CD4-positive, CD25-positive, alpha-beta regulatory T cell (primary cell): ENCODE data around the gene LMNTD1. TPM values are rescaled to one million over a fixed set of nuclear protein-coding genes. Genes with fewer than 3 reads are reported as not detected.

Experiments used
- ATAC-seq, 2 donors: fragments of 150-1000 bp; cut with Tn5 transposase; one replicate each; pipeline ENCODE4 v1.10.0; 2021; ENCODE audit warnings: low read depth in 2 of 2, moderate number of reproducible peaks in 2 of 2, moderate library complexity in 1 of 2
- DNase-seq, 3 donors: peaks; one replicate each; pipeline versions ENCODE4 v3.0.0 to v3.0.0-alpha.2; 2012 to 2022; ENCODE audit warnings: mixed read lengths in 1 of 3
- H3K27ac ChIP-seq: one replicate; pipeline ENCODE4 v1.7.0; 2013; ENCODE audit warnings: mild to moderate bottlenecking, low read length; ENCODE audit not compliant: insufficient read depth, poor library complexity, severe bottlenecking
- H3K27me3 ChIP-seq: one replicate; pipeline ENCODE4 v1.7.0; 2013; ENCODE audit warnings: low read length; ENCODE audit not compliant: control insufficient read depth, insufficient read depth
- H3K36me3 ChIP-seq: one replicate; pipeline ENCODE4 v1.7.0; 2013; ENCODE audit warnings: mild to moderate bottlenecking, low read length, moderate library complexity; ENCODE audit not compliant: control insufficient read depth, insufficient read depth
- H3K4me1 ChIP-seq: 2 replicates; pipeline ENCODE4 v1.7.0; 2013; ENCODE audit warnings: mild to moderate bottlenecking, low read length; ENCODE audit not compliant: insufficient read depth, control insufficient read depth, poor library complexity, severe bottlenecking
- H3K4me3 ChIP-seq: one replicate; pipeline ENCODE4 v1.7.0; 2013; ENCODE audit warnings: low read depth, mild to moderate bottlenecking, low read length, moderate library complexity
- H3K9me3 ChIP-seq, 2 experiments: 1 replicate in 1 of 2; 2 replicates in 1 of 2; pipeline ENCODE4 v1.7.0; 2013; ENCODE audit warnings: low read length in 2 of 2, mild to moderate bottlenecking in 1 of 2, moderate library complexity in 1 of 2; ENCODE audit not compliant: control insufficient read depth in 2 of 2
- H3K27ac Mint-ChIP-seq, 3 donors: one replicate each; pipeline ENCODE4 v1.8.0; 2020 to 2022; ENCODE audit warnings: mild to moderate bottlenecking in 3 of 3, mixed read lengths in 3 of 3, moderate library complexity in 2 of 3
- H3K27me3 Mint-ChIP-seq: one replicate; pipeline ENCODE4 v1.8.0; 2022; ENCODE audit warnings: mild to moderate bottlenecking, mixed read lengths
- H3K36me3 Mint-ChIP-seq: one replicate; pipeline ENCODE4 v1.8.0; 2020; ENCODE audit warnings: mixed read lengths
- H3K4me1 Mint-ChIP-seq, 4 donors: one replicate each; pipeline ENCODE4 v1.8.0; 2020 to 2022; ENCODE audit warnings: mixed read lengths in 4 of 4, mild to moderate bottlenecking in 1 of 4
- H3K4me3 Mint-ChIP-seq, 4 donors: one replicate each; pipeline ENCODE4 v1.8.0; 2020 to 2022; ENCODE audit warnings: mild to moderate bottlenecking in 4 of 4, mixed read lengths in 4 of 4, moderate library complexity in 3 of 4
- H3K9me3 Mint-ChIP-seq, 7 donors: one replicate each; pipeline ENCODE4 v1.8.0; 2020 to 2022; ENCODE audit warnings: mixed read lengths in 7 of 7, mild to moderate bottlenecking in 3 of 7, moderate library complexity in 2 of 7
- polyA plus RNA-seq, 4 donors: library from polyadenylated mRNA; unstranded; fragments of 300-500 nt; fragmentation: Illumina TruSeq; gene quantifications; one replicate each; pipeline ENCODE4 v1.2.3, GENCODE V29; 2021
- total RNA-seq: library from RNA; stranded (reverse); gene quantifications from one replicate; pipeline ENCODE4 v1.2.3, GENCODE V29; 2022

LMNTD1 gene
- total and polyA plus RNA-seq, 5 donors from 2014 or later: not detected

DNA sequence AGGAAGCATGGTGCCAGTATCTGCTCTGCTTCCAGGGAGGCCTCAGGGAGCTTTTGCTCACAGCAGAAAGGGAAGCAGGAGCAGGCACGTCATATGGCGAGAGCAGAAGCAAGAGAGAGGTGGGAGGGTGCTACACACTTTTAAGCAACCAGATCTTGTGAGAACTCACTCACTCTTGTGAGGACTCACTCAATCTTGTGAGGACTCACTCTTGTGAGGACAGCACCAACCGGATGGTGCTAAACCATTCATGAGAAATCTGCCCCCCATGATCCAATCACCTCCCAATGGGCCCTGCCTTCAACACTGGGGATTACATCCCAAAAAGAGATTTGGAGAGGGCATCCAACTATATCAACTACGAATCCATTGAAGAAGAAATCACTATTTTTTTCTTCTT is 34.3 kb upstream of the LMNTD1 start:
- no peaks in the 10 kb centered on the region for H3K9me3 ChIP-seq
- Mint-ChIP-seq H3K4me3 (no peak overlapping the region), H3K27me3 (peaks cover 5% of the 10 kb centered on the region), H3K4me1 (peaks cover 0 to 13% (median 4%) of the 10 kb centered on the region in 4 donors), H3K36me3 (no peaks in the 10 kb centered on the region), H3K27ac (no peak overlapping the region), H3K9me3 (peaks cover 0 to 13% (median 5%) of the 10 kb centered on the region in 7 donors)
- no peak overlapping the region for H3K27ac ChIP-seq
- DNase-seq (no peak), ATAC-seq (no peak)
- no peaks in the 10 kb centered on the region for H3K36me3 ChIP-seq
- no peak overlapping the region for H3K4me3 ChIP-seq
- H3K27me3 ChIP-seq: no peaks in the 10 kb centered on the region
- no peaks in the 10 kb centered on the region for H3K4me1 ChIP-seq

DNA sequence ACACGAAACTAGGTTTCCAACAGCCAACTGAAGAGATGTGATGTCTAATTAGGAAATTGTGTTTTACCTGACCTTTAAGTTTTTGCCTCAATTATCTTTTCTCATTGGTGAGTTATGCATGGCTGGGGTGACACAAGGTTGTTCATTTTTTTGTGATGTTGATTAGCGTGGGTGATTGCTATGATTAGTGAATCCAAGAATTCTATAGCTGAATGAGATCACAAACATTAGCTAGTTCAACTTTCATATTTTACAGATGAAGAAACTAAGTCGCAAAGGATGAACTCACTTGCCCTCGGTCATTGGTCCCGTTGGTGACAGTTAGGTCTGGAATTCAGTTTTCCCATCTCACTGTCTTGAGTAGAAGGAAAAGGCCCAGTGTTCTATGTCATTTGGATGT is 32.6 kb upstream of the LMNTD1 start:
- no peaks in the 10 kb centered on the region for H3K9me3 ChIP-seq
- no peak overlapping the region for H3K27ac ChIP-seq
- ATAC-seq (no peak), DNase-seq (no peak)
- no peak overlapping the region for H3K4me3 ChIP-seq
- peaks cover 5% of the 10 kb centered on the region for H3K27me3 Mint-ChIP-seq
- H3K4me3 Mint-ChIP-seq: no peak overlapping the region
- H3K36me3 ChIP-seq: no peaks in the 10 kb centered on the region
- H3K4me1 Mint-ChIP-seq: peaks cover 0 to 13% (median 3%) of the 10 kb centered on the region in 4 donors
- H3K27ac Mint-ChIP-seq: no peak overlapping the region
- peaks cover 0 to 11% (median 0%) of the 10 kb centered on the region in 7 donors for H3K9me3 Mint-ChIP-seq
- no peaks in the 10 kb centered on the region for H3K27me3 ChIP-seq
- H3K36me3 Mint-ChIP-seq: no peaks in the 10 kb centered on the region
- no peaks in the 10 kb centered on the region for H3K4me1 ChIP-seq

DNA sequence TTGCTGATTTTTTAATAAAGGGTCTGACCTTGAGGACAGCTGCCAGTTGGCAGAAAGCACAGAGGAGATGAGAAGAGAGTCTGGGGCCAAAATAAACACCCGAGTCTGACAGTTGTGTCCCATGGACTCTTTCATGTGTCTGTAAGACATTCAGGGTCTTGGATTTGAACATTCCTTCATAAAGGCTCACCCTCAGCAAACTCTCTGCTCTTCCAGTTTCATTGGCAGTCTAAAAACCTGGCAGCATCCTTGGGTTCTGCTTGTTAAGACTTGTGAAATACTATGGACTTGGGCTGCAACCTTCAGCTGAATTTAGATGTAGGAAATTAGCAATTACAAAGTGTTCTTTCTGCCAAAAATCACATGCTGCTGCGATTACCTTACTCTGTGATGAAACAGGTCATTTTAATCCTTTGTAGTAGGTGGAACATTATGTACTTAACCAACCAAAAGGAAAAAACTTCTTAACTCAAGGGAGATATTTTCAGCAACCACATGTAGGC is 32.0 kb upstream of the LMNTD1 start:
- H3K27ac Mint-ChIP-seq: no peak overlapping the region
- peaks cover 0 to 8% (median 0%) of the 10 kb centered on the region in 7 donors for H3K9me3 Mint-ChIP-seq
- no peak overlapping the region for H3K4me3 ChIP-seq
- H3K27ac ChIP-seq: no peak overlapping the region
- ATAC-seq (no peak), DNase-seq (no peak)
- H3K36me3 Mint-ChIP-seq: no peaks in the 10 kb centered on the region
- H3K4me1 ChIP-seq: no peaks in the 10 kb centered on the region
- H3K4me1 Mint-ChIP-seq: peaks cover 0 to 9% (median 3%) of the 10 kb centered on the region in 4 donors
- no peak overlapping the region for H3K4me3 Mint-ChIP-seq
- H3K27me3 Mint-ChIP-seq: peaks cover 4% of the 10 kb centered on the region
- no peaks in the 10 kb centered on the region for H3K27me3 ChIP-seq
- H3K36me3 ChIP-seq: no peaks in the 10 kb centered on the region
- no peaks in the 10 kb centered on the region for H3K9me3 ChIP-seq

DNA sequence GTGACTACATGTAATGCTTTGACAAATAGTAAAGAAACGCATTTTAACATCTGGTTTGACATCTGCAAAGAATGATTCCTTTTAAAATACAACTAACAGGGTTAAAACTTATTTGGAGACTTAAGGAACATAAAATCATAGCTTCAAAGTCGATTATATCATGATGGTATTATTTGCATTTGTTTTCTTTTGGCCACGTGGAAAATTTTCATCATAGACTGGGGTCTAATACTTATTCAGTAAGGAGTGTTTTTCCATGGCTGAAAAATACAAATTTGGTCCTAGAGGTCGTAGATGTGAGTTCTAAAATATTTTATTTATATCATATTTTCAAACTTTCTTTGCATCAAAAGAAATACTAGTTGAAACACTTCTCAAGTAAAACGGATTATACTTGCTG is 31.5 kb upstream of the LMNTD1 start:
- DNase-seq: no peak
- H3K4me3 ChIP-seq: no peak overlapping the region
- H3K9me3 ChIP-seq: no peaks in the 10 kb centered on the region
- peaks cover 0 to 4% (median 0%) of the 10 kb centered on the region in 4 donors for H3K4me1 Mint-ChIP-seq
- H3K27ac Mint-ChIP-seq: no peak overlapping the region
- peaks cover 4% of the 10 kb centered on the region for H3K27me3 Mint-ChIP-seq
- H3K36me3 ChIP-seq: no peaks in the 10 kb centered on the region
- no peak overlapping the region for H3K27ac ChIP-seq
- H3K9me3 Mint-ChIP-seq: peaks cover 0 to 9% (median 2%) of the 10 kb centered on the region in 7 donors
- ATAC-seq: no peak
- H3K27me3 ChIP-seq: no peaks in the 10 kb centered on the region
- H3K36me3 Mint-ChIP-seq: no peaks in the 10 kb centered on the region
- H3K4me1 ChIP-seq: no peaks in the 10 kb centered on the region
- no peak overlapping the region for H3K4me3 Mint-ChIP-seq

DNA sequence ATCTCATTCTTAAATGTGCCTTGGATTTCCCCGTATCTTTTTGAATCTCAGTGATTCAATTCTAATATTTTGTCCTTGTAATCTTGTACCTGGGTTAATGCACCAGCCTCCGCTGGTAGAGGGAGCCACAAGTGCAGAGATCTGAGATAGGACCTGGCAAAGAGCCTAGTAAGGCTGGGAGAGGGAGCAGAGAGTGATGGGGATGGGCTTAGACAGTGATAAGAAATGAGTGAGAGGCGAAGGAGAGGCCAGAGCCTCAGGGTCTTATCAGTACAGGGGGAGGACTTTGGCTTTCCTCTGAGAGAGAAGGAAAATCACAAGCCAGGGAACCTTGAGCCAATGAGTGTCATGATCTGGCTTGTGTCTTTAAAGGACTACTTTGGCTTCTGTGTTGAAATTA is 30.5 kb upstream of the LMNTD1 start:
- Mint-ChIP-seq H3K36me3 (no peaks in the 10 kb centered on the region), H3K9me3 (peaks cover 0 to 10% (median 2%) of the 10 kb centered on the region in 7 donors), H3K4me1 (no peaks in the 10 kb centered on the region), H3K4me3 (no peak overlapping the region), H3K27ac (no peak overlapping the region), H3K27me3 (peaks cover 4% of the 10 kb centered on the region)
- Histone ChIP-seq H3K27ac (no peak overlapping the region), H3K4me3 (no peak overlapping the region), H3K36me3 (no peaks in the 10 kb centered on the region), H3K27me3 (no peaks in the 10 kb centered on the region), H3K4me1 (no peaks in the 10 kb centered on the region), H3K9me3 (no peaks in the 10 kb centered on the region)
- DNase-seq: no peak
- no peak for ATAC-seq

DNA sequence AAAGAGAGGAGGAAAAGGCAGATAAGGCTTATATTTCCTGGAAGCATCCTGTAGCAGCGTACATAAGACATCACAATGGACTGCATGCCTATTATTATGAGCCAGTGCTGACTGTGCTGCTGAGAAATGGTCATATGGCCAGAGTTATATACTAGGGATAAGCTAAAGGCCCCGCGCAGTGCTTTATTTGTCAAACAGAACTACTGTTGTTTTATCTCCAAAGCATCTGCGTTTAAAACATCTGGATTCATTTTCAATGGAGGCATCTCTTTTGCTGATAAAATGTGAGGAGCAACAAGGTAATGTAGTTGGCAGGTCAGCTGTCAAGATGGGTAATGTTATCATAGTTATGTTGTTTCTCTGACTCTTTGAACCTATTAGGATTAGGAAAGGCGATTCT is 28.0 kb upstream of the LMNTD1 start:
- no peaks in the 10 kb centered on the region for H3K36me3 Mint-ChIP-seq
- H3K4me3 Mint-ChIP-seq: no peak overlapping the region
- H3K27me3 Mint-ChIP-seq: peaks cover 4% of the 10 kb centered on the region
- no peaks in the 10 kb centered on the region for H3K27me3 ChIP-seq
- H3K4me1 Mint-ChIP-seq: no peaks in the 10 kb centered on the region
- H3K4me1 ChIP-seq: no peaks in the 10 kb centered on the region
- no peak for DNase-seq
- H3K27ac Mint-ChIP-seq: no peak overlapping the region
- no peak overlapping the region for H3K4me3 ChIP-seq
- no peaks in the 10 kb centered on the region for H3K9me3 ChIP-seq
- H3K27ac ChIP-seq: no peak overlapping the region
- no peak for ATAC-seq
- H3K36me3 ChIP-seq: no peaks in the 10 kb centered on the region
- H3K9me3 Mint-ChIP-seq: peaks cover 0 to 5% (median 2%) of the 10 kb centered on the region in 7 donors

DNA sequence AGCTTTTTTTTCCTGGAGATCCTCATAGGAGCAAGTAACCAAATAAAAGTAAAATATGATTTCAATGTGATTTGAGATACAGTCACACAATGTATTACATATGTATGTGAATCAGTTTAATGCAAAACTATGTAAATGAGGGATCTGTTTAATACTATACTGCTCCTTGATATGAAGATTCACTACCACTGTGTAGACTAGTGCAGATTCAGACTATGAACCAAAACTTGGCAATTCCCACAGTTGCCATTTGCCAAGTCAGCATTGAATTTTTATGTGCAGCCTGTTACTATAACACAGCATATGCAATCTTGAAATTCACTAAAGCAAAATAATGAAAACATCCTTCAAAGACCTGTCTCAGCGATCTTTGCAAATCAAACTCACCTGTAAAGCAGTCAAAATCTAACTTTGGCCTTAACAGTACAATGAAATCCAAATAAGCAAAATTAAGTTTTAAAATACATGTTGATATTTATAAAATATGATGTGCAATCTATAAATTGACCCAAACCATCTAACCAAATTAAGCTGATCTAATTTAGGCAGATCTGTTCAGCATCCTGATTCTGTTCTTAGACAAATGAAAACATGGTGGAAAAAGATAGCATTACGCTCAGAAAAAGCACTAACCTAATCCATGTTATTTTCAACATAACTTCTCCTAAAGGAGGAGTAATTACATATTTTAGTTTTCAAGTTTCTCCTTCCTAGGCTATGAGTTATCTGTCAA is 25.5 kb upstream of the LMNTD1 start:
- Histone ChIP-seq H3K36me3 (no peaks in the 10 kb centered on the region), H3K27me3 (no peaks in the 10 kb centered on the region), H3K4me1 (no peaks in the 10 kb centered on the region), H3K27ac (no peak overlapping the region), H3K4me3 (no peak overlapping the region), H3K9me3 (no peaks in the 10 kb centered on the region)
- ATAC-seq: no peak
- DNase-seq: no peak
- Mint-ChIP-seq H3K4me1 (no peaks in the 10 kb centered on the region), H3K27ac (no peak overlapping the region), H3K4me3 (no peak overlapping the region), H3K36me3 (no peaks in the 10 kb centered on the region), H3K9me3 (peaks cover 0 to 5% (median 2%) of the 10 kb centered on the region in 7 donors), H3K27me3 (peaks cover 4% of the 10 kb centered on the region)

DNA sequence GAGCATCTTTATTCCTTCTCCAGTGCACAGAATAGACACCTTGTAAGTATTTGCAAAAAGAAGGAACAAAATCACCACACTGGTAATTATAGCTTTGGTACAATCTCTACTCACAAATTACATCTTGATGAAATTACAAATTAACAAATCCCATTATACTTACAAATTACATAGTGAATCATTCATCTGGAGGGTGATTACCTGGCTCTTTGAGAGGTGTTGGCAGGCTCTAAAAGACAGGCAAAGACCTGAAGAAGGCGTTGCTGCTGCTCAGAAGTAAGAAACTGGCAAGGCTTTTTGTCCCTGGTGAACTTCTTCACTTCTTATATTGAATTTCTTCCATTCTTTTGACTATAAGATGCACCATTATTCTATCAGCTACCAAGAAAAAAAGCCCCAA is 21.7 kb upstream of the LMNTD1 start:
- ATAC-seq (no peak), DNase-seq (no peak)
- Histone ChIP-seq H3K27ac (no peak overlapping the region), H3K4me1 (no peaks in the 10 kb centered on the region), H3K4me3 (no peak overlapping the region), H3K27me3 (no peaks in the 10 kb centered on the region), H3K9me3 (no peaks in the 10 kb centered on the region), H3K36me3 (no peaks in the 10 kb centered on the region)
- H3K36me3 Mint-ChIP-seq: no peaks in the 10 kb centered on the region
- peaks cover 2% of the 10 kb centered on the region for H3K27me3 Mint-ChIP-seq
- H3K27ac Mint-ChIP-seq: no peak overlapping the region
- H3K4me1 Mint-ChIP-seq: no peaks in the 10 kb centered on the region
- no peak overlapping the region for H3K4me3 Mint-ChIP-seq
- peaks cover 0 to 4% (median 1%) of the 10 kb centered on the region in 7 donors for H3K9me3 Mint-ChIP-seq
